Measurements from ENCODE around the gene PFKFB3.

GRCh38 chr10:6234371-6234770, 31.6 kb downstream of the PFKFB3 start:
- no peak for TF ChIP-seq POLR2AphosphoS5 (IDR thresholded peaks at IDR 0.05)
- no peak for TF ChIP-seq CTCF (IDR thresholded peaks at IDR 0.05 in 8 of 11, conservative IDR thresholded peaks at IDR 0.05 in 3 of 11)
- TF ChIP-seq POLR2A (IDR thresholded peaks at IDR 0.05): no peak

Measured in spleen (tissue), 7 donors.